ENCODE data around the gene IQCF2.
"Not testable (repeated sequence)": the region's sequence is repeated elsewhere in the genome, so short reads cannot be mapped to it uniquely, and the experiment has no call there.

IQCF2 gene

GRCh38 chr3:51860703-51861665, at the start of gene IQCF2:
Gene IQCF2, plus strand, starts transcription at chr3:51861615. Its CDS starts 52 bp downstream, at chr3:51861667.
- DNase-seq = no peak

GRCh38 chr3:51813539-51813938, 47.9 kb upstream of the IQCF2 start:
- no peak for DNase-seq

DNA sequence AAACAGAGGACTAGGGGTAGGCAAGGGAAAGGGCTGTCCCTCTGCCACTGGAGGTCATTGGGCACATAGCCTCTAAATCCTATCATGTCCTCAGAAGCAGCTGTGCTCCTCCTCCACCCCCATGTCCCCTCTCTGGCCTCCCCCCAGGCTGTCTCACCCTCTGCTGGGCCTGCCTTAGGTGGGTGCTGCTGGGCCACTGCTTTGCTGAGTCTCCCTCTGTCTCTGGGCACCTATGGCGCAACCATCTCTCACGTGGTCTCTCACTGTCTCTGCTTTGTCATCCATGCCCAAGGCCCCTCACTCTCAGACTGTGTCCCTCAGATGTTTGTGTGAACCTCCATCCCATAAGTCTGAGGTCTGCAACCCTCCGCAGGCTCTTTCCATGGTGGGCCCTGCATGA, 47.4 kb upstream of the IQCF2 start:
- no peak for DNase-seq

DNA sequence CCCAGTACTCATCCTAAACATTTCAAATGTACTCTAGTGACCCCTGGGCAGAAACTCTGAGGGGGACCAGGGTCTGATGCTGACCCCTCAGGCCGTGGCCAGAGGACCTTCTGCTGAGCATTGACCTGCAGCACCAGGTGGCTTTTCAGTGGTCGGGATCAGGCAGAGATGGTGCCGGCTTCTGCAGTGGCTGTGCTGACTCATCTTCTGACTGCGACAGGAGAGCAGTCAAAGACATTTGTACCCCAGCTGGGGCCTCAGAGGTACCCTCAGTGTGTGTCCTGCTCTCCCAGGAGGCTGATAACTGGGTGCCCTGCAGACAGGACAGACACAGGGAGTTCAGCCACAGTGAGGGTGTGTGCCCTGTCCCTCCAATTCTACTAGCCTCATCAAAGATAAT, 45.8 kb upstream of the IQCF2 start:
- DNase-seq = no peak

DNA sequence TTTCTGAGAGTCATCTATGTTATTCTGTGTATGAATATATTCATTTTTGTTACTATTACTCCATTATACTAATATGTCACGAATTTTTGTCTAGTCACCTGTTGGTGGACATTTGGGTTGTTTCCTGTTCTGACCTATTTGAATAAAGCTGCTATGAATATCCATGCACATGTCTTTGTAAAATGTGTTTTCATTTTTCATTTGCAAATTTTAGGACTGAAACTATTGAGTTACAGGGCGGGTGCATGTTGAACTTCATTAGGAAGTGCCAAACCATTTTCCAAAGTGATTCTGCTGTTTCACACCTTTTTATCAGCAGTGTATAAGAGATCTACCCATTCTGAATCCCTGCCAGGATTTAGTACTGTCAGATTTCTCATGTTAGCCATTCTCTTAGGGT, 44.7 kb upstream of the IQCF2 start:
- no peak for DNase-seq

GRCh38 chr3:51817375-51817774, 44.0 kb upstream of the IQCF2 start:
- no peak for DNase-seq

GRCh38 chr3:51819151-51819550, 42.3 kb upstream of the IQCF2 start:
- no peak for DNase-seq

- no peak for DNase-seq
These were observed 41.6 kb upstream of the IQCF2 start for GRCh38 chr3:51819709-51820406.

DNA sequence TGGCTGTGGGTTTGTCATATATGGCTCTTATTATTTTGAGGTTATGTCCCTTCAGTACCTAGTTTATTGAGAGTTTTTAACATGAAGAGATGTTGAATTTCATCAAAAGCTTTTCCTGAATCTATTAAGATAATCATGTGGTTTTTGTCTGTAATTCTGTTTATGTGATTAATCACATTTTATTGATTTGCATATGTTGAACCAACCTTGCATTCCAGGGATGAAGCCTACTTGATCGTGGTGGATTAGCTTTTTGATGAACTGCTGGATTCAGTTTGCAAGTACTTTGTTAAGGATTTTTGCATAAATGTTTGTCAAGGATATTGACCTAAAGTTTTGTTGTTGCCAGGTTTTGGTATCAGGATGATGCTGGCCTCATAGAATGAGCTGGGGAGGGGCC, 33.1 kb upstream of the IQCF2 start:
- DNase-seq = no peak

- DNase-seq = no peak
These were observed 31.1 kb upstream of the IQCF2 start for GRCh38 chr3:51830345-51830744.

GRCh38 chr3:51830836-51831385, 30.5 kb upstream of the IQCF2 start:
- DNase-seq = no peak

- no peak for DNase-seq
These were observed 24.8 kb upstream of the IQCF2 start for GRCh38 chr3:51836606-51837005.

GRCh38 chr3:51845129-51845528, 16.3 kb upstream of the IQCF2 start:
- no peak for DNase-seq

GRCh38 chr3:51855411-51855810, 6.0 kb upstream of the IQCF2 start:
- not testable (repeated sequence) for DNase-seq

- no peak for DNase-seq
These were observed 1.5 kb downstream of the IQCF2 start for GRCh38 chr3:51862886-51863285.

DNA sequence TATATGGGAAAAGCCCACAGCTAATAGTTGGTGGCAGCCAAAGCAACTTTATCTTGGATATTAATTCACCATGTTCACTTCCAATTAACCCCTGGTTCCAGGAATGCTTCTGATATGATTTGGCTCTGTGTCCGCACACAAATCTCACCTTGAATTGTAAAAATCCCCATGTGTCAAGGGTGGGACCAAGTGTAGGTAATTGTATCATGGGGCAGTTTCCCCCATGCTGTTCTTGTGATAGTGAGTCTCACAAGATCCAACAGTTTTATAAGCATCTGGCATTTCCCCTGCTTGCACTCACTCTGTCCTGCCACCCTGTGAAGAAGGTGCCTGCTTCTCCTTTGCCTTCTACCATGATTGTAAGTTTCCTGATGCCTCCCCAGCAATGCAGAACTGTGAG, 7.5 kb downstream of the IQCF2 start:
- DNase-seq = not testable (repeated sequence)

DNA sequence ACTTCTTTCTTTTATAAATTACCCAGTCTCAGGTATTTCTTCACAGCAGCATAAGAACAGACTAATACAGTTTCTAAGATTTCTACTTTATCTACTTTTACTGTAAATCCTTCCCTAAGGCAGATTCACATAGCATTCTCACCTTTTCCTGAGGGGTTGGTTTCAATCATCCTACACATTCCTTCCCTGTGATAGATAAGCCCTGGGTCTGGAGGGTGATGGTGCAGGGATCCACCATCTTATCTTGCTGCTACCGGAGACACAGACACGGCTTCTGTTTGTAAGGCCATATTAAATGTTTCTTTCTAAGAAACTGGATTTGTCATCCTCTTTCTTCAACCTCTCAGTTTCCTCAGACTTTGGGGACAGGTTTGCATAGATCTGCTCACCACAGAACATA, 7.9 kb downstream of the IQCF2 start:
- DNase-seq = no peak

GRCh38 chr3:51873253-51873766, 11.9 kb downstream of the IQCF2 start:
- DNase-seq = no peak

- DNase-seq = no peak
These were observed 12.5 kb downstream of the IQCF2 start for GRCh38 chr3:51873876-51874275.

DNA sequence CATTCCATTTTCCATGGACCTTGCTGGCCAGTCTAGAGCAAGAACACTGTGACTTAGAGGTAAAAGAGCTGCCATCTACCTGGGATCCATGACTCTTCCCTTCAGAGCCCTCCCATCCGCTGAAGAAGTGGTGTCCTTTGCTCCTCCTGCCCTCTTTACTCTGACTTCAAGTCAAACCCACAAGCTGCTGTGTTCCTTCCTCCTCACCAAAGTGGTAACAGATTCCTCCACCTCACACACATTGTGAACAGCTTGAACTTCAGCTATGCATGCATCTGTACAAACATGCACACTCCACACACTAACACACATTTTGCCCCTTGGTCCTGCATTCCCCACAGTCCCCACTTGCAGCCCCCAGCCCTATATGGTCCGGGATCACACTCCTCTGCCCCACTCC, 13.0 kb downstream of the IQCF2 start:
- no peak for DNase-seq

- DNase-seq = no peak
These were observed 13.5 kb downstream of the IQCF2 start for GRCh38 chr3:51874889-51875288.

DNA sequence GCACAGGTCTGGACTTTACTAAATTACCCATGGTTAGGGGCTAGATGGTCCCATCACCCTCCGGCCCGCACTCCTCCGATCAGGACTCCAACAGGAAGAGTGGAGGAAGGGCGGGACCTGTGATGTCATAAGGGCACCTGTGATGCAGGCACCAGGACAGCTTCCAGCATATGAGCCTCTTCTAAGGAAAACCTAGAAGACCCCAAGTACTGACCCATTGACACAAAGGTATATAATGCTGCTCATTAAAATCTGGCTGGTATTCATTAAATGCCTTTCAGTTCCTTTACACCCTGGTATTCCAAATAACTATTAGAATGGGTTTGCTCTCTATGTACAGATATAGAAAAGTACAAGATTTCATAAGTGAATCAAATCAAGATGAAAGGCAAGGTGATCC, 14.1 kb downstream of the IQCF2 start, which contains the start of gene IQCF5:
TSS of gene IQCF5 (minus strand) at position 101 of the 400 bp plus-strand sequence. CDS start at position 31, 70 bp downstream.
- DNase-seq = no peak

DNA sequence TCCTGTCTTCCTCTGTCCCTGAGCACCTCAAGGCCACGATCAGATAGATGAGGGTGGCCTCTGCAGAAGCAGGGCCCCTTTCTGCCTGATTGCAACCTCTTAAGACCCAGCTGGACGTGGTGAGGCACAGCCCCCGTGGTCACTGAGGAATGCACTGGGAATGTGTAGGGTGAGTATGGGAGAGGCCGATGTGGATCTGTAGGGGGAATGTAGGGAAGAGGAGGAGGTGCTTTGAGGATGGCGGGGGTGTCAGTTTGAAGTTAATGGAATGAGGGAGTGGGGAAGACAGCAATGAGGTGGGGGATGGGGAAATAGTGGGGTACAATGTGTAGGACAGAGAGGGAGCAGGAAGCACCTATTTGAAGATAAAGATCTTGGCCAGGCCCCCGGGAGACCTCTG, 14.8 kb downstream of the IQCF2 start:
- DNase-seq = no peak
